ENCODE measurements around the gene PFKM.
A peak's percentile ranks its signal among the peaks of the same experiment; 100 is the strongest.

DNA sequence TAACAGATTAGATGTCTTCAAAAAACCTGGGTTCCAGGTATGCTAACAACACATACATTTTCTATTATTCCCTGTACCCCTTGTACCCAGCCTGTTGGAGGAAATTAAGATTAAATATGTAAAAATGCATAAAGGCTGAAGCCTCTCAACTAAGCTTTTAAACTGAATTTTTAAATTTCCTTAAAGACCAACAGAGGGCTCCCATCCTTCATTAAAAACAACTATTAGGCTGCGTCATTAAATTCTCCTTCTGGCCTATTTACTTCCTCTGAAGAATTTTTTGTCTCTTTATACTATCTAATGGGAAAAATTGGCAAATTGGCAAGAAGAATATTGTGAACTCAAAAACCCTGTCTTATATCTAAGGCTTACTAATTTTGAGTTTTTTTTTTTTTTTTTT, 35.1 kb upstream of the PFKM start:
- TF ChIP-seq POLR2A (IDR thresholded peaks at IDR 0.05; ENCODE audit: low read depth, low read length) (no peak), RAD21 (IDR thresholded peaks at IDR 0.05; ENCODE audit: low read length) (no peak; the same call in 1 of the 2 replicates)
- TF ChIP-seq, protein P1, sequence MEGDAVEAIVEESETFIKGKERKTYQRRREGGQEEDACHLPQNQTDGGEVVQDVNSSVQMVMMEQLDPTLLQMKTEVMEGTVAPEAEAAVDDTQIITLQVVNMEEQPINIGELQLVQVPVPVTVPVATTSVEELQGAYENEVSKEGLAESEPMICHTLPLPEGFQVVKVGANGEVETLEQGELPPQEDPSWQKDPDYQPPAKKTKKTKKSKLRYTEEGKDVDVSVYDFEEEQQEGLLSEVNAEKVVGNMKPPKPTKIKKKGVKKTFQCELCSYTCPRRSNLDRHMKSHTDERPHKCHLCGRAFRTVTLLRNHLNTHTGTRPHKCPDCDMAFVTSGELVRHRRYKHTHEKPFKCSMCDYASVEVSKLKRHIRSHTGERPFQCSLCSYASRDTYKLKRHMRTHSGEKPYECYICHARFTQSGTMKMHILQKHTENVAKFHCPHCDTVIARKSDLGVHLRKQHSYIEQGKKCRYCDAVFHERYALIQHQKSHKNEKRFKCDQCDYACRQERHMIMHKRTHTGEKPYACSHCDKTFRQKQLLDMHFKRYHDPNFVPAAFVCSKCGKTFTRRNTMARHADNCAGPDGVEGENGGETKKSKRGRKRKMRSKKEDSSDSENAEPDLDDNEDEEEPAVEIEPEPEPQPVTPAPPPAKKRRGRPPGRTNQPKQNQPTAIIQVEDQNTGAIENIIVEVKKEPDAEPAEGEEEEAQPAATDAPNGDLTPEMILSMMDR (conservative IDR thresholded peaks at IDR 0.05; ENCODE audit: low read depth, low read length): 0 out of 2 replicates have a peak, but pooled peaks have one; percentile 20
